Stimulated activated CD8-positive, alpha-beta memory T cell treated with anti-CD3 and anti-CD28 coated beads, Interleukin-4, amount 100 ng/mL, for 24 hours (primary cell): ENCODE measurements around the gene TBC1D22A.

ENCODE experiments used
- DNase-seq: peaks from one replicate; pipeline ENCODE4 v3.0.0-alpha.2; 2020; ENCODE audit warnings: low read depth

Gene TBC1D22A

GRCh38 chr22:46995501-46996360, 233.3 kb downstream of the TBC1D22A start:
- DNase-seq, result no peak

GRCh38 chr22:46996595-46997310, 234.3 kb downstream of the TBC1D22A start:
- DNase-seq, result no peak

- no peak for DNase-seq
These were observed 235.0 kb downstream of the TBC1D22A start for GRCh38 chr22:46997311-46997970.

- DNase-seq, result no peak
These were observed 235.9 kb downstream of the TBC1D22A start for GRCh38 chr22:46998331-46998730.

- no peak for DNase-seq
These were observed 237.8 kb downstream of the TBC1D22A start for GRCh38 chr22:47000256-47000655.

GRCh38 chr22:47000888-47001287, 238.4 kb downstream of the TBC1D22A start:
- no peak for DNase-seq

GRCh38 chr22:47001288-47001687, 238.8 kb downstream of the TBC1D22A start:
- no peak for DNase-seq

- no peak for DNase-seq
These were observed 240.2 kb downstream of the TBC1D22A start for GRCh38 chr22:47002692-47003091.

- DNase-seq, result no peak
These were observed 243.3 kb downstream of the TBC1D22A start for GRCh38 chr22:47005506-47006408.

- no peak for DNase-seq
These were observed 244.0 kb downstream of the TBC1D22A start for GRCh38 chr22:47006433-47006832.

- DNase-seq, result no peak
These were observed 244.4 kb downstream of the TBC1D22A start for GRCh38 chr22:47006869-47007268.

- DNase-seq, result no peak
These were observed 245.0 kb downstream of the TBC1D22A start for GRCh38 chr22:47007496-47007895.

GRCh38 chr22:47008208-47008885, 245.9 kb downstream of the TBC1D22A start:
- DNase-seq, result no peak

- DNase-seq, result no peak
These were observed 247.1 kb downstream of the TBC1D22A start for GRCh38 chr22:47009304-47010101.

- no peak for DNase-seq
These were observed 247.8 kb downstream of the TBC1D22A start for GRCh38 chr22:47010211-47010610.

GRCh38 chr22:47011131-47011858, 248.8 kb downstream of the TBC1D22A start:
- no peak for DNase-seq

GRCh38 chr22:47011859-47012258, 249.4 kb downstream of the TBC1D22A start:
- DNase-seq, result no peak

- no peak for DNase-seq
These were observed 250.3 kb downstream of the TBC1D22A start for GRCh38 chr22:47012589-47013370.
